GM21367 (cell line): ENCODE results near the gene ELMOD3.
"Not testable (repeated sequence)": the region's sequence is repeated elsewhere in the genome, so short reads cannot be mapped to it uniquely, and the experiment has no call there.

Source experiments
- ATAC-seq: cut with Tn5 transposase; IDR thresholded peaks from one replicate; pipeline ENCODE4 v1.9.1; 2021; ENCODE audit not compliant: unreplicated experiment

ELMOD3 gene

DNA sequence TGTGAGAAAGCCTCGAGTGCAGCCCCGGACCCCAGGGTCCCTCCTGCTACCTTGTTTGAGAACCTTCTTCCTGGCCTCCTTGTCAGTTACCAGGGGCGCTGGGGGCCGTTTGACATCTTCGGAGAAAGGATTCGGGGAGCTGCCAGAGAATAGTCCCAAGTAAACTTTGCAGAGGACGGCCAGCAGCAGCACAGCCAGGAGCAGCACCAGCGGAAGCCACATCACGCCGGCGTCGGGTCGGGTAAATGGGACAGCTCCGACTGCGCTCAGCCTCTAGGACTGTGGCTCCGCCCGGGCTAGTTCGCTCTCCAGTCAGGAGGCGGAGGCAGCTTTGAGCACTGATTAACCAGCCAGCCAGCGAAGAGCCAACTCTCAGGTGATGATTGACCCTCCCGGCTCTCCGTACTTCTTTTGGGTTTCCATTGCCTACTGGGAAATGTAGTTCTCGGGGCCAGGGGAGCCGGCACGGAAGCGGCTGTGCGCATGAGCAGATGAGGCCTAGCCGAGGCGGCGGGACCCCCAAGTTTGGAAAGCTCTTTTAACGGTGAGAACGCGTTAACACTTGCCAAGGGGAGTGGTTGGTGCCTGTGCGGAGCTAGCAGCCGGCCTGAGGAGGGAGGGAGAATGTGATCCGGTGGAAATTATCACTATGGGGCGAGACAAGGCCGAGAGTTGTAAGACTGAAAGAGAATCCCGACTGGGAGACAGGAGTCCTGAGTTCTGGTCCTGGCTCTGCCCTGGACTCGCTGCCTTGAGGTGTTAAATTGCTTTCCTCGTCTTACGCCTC, at the start of gene ELMOD3, which contains the start of gene RETSAT:
ELMOD3 (plus strand) TSS at position 484 of the 787 bp plus-strand sequence. CDS start 2,430 bp downstream, outside the sequence.
RETSAT (minus strand) TSS at position 243 of the 787 bp plus-strand sequence; CDS start at position 222, 21 bp downstream.
- peak; percentile 96 for ATAC-seq

DNA sequence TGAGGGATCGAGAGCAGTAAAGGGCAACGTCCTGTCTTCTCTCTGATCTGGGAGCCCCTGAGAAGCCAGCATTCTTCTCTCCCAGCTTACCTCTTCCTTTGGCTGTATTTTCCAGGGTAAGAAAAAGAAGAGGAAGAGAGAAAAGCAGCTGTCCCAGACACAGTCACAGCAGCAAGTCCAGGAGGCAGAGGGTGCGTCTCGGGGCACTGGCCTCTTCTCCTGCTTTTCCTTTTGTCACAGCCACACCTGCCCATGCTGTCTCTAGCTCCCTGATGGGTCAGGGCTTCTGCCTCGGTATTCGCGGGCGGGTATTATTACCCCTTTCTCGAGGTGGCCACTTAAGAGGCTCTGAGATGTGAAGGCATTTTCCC, 47.1 kb upstream of the ELMOD3 start:
- no peak for ATAC-seq

DNA sequence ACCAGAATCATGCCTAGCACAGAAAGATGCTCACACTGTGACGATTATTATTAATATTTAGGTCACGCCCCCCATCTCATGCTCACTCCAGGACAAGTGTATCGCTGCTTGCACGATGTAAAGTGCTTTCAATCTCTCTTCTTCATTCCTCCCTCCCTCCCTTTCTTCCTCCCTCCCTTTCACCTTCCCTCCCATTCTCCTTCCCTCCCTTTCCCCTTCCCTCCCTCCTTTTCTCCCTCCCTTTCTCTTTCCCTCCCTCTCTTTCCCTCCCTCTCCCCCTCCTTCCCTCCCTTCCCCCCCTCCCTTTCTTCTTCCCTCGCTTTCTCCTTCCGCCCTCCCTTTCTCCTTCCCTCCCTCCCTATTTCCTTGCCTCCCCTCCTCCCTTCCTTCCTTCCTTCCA, 46.4 kb upstream of the ELMOD3 start:
- no peak for ATAC-seq

DNA sequence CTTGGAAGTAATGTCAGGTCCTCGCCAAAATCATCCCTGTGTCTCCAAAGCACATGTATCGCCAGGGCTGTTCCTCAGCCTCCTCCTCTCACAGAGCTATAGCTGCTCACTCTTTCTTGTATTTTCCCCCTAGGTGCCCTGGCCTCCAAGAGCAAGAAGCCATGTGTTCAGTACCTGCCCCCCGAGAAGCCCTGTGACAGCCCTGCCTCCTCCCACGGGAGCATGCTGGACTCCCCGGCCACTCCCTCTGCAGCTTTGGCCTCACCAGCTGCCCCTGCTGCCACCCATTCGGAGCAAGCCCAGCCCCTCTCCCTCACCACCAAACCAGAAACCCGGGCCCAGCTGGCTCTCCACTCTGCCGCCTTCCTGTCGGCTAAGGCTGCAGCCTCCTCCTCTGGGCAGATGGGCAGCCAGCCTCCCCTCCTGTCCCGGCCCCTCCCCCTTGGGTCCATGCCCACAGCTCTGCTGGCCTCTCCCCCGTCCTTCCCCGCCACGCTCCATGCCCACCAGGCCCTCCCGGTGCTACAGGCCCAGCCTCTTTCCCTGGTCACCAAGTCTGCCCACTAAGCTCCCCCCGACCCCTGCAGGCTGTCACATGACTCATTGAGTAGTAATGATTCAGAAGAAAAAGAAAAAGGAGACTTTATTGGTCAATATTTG, 45.5 kb upstream of the ELMOD3 start:
- ATAC-seq = no peak

DNA sequence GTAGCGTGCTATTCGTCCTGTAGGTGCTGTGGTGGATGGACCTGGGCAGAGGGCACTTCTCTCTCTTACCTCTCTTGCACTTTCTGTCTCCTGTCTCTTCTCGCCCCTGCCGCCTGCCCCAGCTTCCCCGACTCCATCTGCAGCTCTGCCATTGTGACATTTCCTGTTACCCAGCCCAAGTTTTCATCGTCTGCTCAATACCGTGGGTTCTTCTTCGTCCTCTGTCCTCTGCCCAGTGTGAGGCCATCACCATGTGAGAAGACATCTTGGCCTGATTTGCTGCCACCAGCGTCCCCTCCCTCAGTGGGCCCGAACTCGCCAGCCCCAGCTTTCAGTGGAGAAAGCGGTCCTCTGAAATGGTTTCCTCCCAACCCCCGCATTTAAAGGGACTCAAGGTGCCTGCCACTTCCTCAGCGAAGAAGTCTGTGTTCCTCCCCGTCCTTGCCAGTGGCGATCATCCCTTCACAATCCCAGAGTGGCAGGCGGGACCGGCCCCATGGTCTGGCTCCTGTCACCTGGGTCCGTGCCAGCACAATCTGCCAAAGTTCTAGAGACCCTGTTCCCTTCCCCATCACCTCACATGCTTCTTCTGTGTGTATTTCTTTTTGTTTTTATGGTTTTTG, 44.8 kb upstream of the ELMOD3 start:
- ATAC-seq = no peak

DNA sequence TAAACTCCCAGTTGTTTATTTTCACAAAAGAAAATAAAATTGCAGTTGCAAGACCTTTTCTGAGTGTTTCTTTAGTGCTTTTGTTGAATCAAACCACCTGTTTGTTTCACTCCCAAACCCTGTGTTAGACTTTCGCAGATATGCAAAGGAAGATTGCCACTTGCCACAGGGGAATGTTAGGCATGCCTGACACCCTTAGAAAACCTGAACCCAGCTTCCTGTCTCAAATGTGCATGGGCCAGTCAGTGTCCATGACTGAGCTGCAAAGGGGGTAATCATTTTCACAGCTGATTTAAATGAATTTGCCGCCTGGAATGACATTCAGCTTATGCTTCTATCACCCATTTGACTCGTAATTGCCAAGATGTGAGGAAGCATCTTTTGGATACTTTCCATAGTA, 44.2 kb upstream of the ELMOD3 start:
- ATAC-seq = peak; percentile 60

DNA sequence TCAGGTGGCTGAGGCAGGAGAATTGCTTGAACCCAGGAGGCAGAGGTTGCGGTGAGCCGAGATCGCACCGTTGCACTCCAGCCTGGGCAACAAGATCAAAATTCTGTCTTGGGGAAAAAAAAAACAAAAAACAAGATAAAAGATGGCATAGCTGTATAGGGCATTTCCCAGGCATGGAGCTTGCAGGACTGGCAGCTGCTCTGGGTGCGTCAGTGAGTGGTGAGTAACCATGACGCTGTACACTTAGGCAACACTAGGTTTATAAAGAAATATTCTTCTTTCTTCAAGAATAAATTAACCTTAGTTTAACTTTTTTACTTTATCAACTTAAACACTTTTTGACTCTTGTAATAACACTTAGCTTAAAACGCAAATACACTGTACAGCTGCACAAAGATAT, 42.2 kb upstream of the ELMOD3 start:
- ATAC-seq = no peak

DNA sequence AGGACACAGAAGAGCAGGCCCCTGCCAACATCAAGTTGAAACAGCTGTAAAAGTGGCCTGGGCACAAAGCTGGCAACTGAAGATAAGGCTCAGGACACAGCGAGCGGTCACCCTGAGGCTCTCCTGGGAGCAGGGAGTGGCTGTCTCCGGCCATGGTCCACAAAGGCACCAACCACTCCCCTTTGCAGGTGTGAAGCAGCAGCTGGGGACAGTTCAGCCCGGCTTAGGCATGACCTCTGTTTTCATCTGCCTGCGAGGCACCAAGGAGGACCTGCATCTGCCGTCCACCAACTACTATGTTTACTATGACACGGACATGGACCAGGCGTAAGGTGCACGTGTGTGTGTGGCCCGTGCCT, 39.7 kb upstream of the ELMOD3 start:
- ATAC-seq = no peak

DNA sequence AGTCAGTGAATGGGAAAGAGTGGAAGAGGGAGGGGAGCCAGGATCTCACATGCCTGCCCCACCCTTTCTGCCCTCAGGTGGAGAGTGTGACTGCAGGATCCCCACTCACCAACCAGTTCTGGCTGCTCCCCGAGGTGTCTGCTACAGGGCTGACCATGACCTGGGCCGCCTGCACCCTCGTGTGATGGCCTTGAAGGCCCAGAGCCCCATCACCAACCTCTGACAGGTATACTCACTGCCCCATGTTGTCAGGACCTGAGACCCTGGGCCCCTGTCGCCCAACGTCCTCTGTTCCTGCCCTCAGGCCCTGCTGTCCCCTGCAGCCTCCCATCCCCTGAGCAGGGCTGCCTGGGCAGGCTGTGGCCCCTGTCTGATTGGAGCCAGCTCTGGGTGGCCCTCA, 38.6 kb upstream of the ELMOD3 start:
- not testable (repeated sequence) for ATAC-seq

DNA sequence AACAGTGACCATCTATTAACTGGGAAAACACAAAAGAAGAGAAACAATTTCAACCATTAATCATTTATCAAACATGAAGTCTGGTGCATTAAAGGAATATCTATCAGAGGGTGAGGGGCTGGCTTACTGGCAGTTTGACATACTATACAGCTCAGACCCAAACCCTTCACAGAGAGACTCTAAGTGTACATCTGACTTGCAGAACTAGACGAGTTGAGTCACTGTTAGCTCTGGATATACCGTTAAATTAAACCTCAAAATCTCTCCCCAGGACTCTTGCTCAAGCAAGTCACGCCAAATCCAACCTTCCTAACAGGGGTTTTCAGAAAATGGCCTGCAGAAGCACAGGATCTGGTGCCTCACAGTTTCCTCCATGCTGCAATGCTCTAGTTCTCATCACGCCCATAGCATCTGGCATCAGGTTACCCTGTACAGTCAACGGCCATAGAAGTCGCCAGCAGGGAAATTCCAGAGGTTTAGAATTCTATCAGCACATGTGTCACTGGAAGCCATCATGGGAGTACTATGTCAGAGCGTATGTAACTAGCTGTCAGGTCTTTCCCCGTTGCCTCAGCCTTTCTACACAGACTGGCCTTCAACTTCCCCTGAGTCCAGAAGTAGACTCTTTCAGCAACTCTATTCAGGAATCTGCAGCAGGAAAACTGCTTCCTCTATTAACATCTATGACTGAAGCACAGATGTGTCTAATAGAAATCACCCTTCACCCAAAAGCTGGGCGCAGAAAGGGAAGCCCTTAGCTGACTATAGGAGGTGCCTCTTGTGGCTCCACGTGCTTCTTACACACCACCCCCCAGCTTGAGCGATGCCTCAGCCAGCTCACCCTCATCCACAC, 36.1 kb upstream of the ELMOD3 start:
- ATAC-seq = no peak

DNA sequence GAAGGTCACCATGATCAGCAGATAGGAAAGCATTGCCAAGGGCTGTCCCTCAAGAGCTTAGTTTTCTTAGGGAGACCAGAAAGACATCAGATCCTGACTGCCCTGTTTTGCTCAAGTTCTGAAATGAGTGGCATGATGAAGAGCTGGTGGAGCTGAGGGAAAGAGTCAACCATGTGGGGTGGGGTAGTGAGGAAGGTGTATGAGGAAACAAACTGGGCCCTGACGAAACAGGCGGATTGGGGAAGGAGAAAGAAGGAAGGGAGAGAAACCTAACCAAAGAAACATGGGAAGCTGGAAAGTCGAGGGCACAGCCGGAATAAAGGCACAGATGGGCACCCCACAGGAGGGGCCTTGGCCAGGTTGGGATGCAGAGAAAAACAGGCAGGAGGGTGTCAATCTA, 34.8 kb upstream of the ELMOD3 start:
- no peak for ATAC-seq

DNA sequence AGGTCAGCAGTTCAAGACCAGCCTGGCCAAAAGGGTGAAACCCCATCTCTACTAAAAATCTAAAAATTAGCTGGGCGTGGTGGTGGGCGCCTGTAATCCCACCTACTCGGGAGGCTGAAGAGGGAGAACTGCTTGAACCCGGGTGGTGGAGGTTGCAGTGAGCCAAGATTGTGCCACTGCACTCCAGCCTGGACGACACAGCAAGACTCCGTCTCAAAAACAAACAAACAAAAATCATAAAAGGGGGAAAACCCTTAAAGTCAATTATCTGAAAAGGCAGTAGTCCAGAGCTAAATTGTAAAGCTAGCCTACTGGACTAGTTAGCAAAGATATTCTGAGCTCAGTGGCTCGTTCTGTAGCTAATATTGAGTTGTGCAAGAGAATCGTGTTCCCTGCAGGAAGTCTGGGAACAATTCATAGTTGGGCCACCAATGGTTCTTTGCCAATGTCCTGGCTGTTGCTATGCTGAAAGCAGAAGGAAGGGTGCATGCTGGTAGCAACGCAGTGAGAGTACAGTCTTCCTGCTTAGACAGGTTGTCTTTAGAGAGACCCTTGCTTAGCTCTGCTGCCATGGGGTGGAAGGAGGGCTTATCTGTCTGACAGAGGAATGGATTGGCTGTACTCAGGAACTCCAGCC, 31.1 kb upstream of the ELMOD3 start:
- ATAC-seq = no peak

DNA sequence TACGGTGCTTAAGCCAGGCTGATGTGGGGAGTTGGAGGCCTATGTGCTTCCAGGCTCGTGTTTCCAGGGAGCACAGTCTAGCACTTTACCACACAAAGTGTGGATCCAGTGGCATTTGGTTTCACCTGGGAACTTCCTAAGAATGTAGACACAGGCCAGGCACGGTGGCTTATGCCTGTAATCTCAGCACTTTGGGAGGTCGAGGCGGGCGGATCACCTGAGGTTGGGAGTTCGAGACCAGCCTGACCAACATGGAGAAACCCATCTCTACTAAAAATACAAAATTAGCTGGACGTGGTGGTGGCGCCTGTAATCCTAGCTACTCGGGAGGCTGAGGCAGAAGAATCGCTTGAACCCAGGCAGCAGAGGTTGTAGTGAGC, 30.6 kb upstream of the ELMOD3 start:
- ATAC-seq = not testable (repeated sequence)

DNA sequence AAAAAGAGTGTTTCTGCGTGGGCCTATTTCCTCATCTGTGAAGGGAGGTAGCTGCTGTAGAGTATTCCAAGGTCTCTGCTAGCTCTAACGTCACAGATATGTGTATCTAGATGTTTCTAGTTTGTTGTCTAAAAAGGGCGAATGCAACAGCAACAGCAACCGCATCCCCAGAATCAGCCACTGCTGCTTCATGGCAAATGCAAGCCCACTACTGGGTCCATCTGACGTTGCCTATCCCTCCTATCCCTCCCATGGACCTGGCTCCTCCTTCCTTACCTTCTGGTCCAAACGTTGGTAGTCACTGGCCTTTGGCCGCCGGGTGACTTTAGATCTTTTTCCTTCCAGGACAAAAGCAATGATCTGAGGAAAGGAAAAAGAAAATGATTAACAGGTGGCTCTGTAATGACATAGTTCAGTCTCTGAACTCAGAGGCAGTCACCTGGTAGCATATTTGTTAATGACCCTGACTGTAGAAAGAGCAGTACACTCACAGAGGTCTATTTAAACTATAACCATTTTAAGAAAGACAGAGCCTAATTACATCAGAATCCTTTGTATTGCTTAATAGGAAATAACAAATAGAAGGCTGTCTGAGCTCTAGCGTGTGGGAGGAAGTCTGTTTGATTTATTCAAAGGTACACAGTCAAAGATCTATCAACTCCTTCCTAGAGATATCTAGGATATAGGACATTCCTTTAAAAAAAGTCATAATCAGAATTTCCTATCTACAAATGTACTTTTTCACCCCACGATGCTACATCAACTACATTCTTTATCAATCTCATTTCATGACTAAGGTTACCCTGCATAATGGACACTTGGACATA, 29.7 kb upstream of the ELMOD3 start:
- no peak for ATAC-seq

DNA sequence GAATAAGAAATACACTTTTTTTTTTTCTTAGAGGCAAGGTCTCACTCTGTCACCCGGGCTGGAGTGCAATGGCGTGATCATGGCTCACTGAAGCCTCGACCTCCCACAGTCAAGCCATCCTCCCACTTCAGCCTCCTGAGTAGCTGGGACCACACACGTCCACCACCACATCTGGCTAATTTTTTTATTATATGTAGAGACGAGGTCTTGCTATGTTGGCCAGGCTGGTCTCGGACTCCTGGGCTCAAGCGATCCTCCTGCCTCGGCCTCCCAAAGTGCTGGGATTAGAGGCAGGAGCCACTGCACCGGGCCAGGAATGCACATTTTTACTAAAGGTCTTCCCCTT, 29.1 kb upstream of the ELMOD3 start:
- ATAC-seq = no peak

DNA sequence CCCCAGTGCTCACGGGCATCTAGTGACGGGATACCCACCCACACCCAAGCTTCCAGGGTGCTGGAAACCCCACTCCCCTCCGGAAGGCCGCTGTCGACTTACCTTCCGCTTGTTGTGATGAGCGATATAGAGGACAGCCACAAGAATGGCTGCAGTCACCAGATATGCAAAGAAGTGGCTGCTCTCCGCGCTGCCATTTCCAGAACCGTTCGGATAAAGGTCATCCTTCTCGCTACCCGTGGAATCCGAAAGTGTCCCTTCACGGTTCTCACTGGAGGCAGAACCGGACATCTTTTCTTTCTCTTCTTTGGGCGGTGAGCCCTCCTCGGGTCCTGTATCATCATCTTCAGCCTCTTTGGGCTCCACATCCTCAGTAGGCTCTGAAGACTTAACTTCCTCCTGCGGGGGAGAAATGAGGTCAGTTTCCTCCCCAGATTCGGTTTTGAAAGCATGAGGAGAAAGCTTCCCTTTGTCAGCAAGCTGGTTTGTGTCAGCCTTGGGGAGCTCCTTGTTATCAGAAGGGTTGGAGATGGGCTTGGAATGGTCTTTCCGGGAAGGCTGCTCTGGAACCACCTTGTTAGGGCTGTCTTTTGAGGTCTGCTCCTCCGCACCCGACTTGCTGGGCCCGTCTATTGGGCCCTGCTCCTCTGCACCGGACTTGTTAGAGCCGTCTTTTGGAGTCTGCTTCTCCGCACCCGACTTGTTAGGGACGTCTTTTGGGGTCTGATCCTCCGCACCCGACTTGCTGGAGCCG, 28.0 kb upstream of the ELMOD3 start:
- peak; percentile 37 for ATAC-seq

DNA sequence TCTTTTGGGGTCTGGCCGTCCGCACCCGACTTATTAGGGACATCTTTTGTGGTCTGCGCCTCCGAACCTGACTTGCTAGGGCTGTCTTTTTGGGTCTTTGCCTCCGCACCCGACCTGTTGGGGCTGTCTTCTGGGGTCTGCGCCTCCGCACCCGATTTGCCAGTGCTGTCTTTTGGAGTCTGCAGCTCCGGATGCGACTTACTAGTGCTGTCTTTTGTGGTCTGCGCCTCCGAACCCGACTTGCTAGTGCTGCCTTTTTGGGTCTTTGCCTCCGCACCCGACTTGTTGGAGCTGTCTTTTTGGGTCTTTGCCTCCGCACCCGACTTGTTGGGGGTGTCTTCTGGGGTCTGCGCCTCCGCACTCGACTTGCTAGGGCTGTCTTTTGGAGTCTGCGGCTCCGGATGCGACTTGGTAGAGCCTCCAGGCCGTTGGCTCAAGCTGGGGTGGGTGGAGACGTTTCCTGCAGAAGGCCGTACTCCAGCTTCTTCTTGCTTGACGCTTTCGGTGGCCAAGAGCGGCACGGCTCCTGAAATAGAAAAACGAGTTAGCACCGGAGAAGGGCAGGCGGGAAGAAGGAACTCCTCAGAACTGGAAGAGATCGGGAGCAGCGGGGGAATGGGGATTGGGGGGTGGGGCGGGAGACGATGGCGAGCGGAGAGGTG, 27.3 kb upstream of the ELMOD3 start:
- no peak for ATAC-seq

DNA sequence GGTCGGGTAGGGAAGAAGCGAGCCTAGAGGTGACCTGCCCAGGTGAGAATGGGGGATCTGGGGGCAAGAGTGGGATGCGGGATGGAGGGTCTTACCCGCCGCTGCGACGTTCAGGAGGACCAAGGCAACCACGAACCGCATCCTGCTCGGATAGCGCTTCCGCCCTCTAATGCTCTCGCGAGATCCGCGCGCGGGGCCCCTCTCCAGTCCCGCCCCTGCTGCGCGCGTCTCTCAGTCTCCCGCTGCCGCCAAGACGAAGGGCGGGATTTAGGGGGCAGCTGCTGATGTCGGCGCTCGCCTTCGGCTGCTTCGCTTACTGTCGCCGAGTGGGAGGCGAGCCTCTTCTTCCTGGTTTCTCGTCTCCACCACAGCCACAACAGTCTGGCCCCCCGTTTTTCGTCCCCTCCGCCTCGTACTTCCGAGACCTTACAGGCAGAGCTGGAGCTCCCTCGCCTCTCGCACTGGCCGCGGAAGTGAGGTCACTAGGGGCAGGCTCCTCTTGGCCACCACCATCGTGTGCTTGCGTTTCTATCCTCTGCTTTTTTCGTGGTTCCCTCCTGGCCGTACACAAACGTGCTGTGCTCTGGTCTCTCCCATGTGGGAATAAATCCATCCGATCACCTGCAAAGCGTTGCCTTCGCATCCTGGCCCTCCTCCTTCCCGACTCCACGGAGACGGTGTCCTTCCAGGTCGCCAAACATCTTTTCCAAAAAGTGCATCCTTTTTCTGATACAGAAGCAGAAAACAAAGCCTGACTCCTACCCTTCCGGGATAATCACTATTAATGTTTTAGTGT, 26.5 kb upstream of the ELMOD3 start, which contains the start of gene TGOLN2:
TGOLN2 (minus strand) TSS at position 168 of the 796 bp plus-strand sequence; CDS start at position 141, 27 bp downstream.
- peak; percentile 72 for ATAC-seq
